ENCODE measurements around the gene FOXO6. TPM values are rescaled to one million over a fixed set of nuclear protein-coding genes. Genes with fewer than 3 reads are reported as not detected.

The FOXO6 gene
- total and polyA plus RNA-seq, 2 of the 13 experiments (the other 11 are each of a cell fraction or from before 2014, with no cell fraction given), result 0.13 TPM; not detected in 1

DNA sequence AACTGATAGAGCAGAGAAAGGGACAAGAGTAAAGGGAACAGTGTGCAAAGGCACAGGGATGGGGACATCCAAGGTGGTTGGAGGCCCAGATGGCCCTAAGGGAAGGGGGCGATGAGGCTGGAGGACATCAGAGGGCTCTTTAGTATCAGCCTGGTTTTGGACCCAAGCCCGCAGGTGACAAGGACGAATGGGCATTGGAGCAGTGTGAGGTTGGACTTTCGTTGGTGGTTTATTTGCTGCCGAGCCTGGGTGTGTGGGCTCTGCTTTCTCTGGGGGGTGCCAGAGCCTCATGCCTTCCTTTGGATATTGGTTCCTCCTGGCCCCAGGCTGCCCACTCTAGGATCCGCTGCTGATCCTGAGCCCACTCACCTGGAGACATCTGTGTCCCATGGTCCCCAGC is 12.1 kb downstream of the FOXO6 start:
- ChIA-PET CTCF (ENCODE audit: low intra/inter-chr PET ratio, low total read pairs) (no interaction called here), POLR2A (no interaction called here)
- ATAC-seq (no peak), DNase-seq (ENCODE audit: low spot score) (no peak), FAIRE-seq (no peak)
- 63% methylated on average over 2 of the region's 6 CpGs for WGBS (ENCODE audit: low lambda C conversion rate)
- no TSS peak for BruUV-seq (replicated peaks)
- no peak overlapping the region for H2AFZ ChIP-seq (ENCODE audit: low read length)
- H4K20me1 ChIP-seq (ENCODE audit: insufficient read depth, low read length), result no peaks in the 10 kb centered on the region
- TF ChIP-seq SMARCC2 (IDR thresholded peaks at IDR 0.05), result no peak
- TF ChIP-seq ZNF747 (CRISPR knock-in tag; IDR thresholded peaks at IDR 0.05; ENCODE audit: borderline replicate concordance), result no peak
- no peak for TF ChIP-seq ZKSCAN8 (CRISPR knock-in tag; IDR thresholded peaks at IDR 0.05; ENCODE audit: borderline replicate concordance)
- TF ChIP-seq, protein P1, sequence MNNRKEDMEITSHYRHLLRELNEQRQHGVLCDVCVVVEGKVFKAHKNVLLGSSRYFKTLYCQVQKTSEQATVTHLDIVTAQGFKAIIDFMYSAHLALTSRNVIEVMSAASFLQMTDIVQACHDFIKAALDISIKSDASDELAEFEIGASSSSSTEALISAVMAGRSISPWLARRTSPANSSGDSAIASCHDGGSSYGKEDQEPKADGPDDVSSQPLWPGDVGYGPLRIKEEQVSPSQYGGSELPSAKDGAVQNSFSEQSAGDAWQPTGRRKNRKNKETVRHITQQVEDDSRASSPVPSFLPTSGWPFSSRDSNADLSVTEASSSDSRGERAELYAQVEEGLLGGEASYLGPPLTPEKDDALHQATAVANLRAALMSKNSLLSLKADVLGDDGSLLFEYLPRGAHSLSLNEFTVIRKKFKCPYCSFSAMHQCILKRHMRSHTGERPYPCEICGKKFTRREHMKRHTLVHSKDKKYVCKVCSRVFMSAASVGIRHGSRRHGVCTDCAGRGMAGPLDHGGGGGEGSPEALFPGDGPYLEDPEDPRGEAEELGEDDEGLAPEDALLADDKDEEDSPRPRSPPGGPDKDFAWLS (CRISPR knock-in tag; IDR thresholded peaks at IDR 0.05; ENCODE audit: borderline replicate concordance), result no peak
- TF ChIP-seq, protein P2, sequence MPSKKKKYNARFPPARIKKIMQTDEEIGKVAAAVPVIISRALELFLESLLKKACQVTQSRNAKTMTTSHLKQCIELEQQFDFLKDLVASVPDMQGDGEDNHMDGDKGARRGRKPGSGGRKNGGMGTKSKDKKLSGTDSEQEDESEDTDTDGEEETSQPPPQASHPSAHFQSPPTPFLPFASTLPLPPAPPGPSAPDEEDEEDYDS (CRISPR knock-in tag; IDR thresholded peaks at IDR 0.05), result no peak
- no peak for TF ChIP-seq GATA4 (IDR thresholded peaks at IDR 0.05; ENCODE audit: borderline replicate concordance, low read depth)
- TF ChIP-seq EEA1 (CRISPR knock-in tag; IDR thresholded peaks at IDR 0.05; ENCODE audit: borderline replicate concordance), result no peak
- no peak for TF ChIP-seq MLLT10 (CRISPR knock-in tag; IDR thresholded peaks at IDR 0.05)
- TF ChIP-seq, protein P3, sequence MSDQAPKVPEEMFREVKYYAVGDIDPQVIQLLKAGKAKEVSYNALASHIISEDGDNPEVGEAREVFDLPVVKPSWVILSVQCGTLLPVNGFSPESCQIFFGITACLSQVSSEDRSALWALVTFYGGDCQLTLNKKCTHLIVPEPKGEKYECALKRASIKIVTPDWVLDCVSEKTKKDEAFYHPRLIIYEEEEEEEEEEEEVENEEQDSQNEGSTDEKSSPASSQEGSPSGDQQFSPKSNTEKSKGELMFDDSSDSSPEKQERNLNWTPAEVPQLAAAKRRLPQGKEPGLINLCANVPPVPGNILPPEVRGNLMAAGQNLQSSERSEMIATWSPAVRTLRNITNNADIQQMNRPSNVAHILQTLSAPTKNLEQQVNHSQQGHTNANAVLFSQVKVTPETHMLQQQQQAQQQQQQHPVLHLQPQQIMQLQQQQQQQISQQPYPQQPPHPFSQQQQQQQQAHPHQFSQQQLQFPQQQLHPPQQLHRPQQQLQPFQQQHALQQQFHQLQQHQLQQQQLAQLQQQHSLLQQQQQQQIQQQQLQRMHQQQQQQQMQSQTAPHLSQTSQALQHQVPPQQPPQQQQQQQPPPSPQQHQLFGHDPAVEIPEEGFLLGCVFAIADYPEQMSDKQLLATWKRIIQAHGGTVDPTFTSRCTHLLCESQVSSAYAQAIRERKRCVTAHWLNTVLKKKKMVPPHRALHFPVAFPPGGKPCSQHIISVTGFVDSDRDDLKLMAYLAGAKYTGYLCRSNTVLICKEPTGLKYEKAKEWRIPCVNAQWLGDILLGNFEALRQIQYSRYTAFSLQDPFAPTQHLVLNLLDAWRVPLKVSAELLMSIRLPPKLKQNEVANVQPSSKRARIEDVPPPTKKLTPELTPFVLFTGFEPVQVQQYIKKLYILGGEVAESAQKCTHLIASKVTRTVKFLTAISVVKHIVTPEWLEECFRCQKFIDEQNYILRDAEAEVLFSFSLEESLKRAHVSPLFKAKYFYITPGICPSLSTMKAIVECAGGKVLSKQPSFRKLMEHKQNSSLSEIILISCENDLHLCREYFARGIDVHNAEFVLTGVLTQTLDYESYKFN (CRISPR knock-in tag; conservative IDR thresholded peaks at IDR 0.05), result no peak
- TF ChIP-seq TMF1 (CRISPR knock-in tag; IDR thresholded peaks at IDR 0.05; ENCODE audit: low read depth), result no peak
- TF ChIP-seq, protein P4, sequence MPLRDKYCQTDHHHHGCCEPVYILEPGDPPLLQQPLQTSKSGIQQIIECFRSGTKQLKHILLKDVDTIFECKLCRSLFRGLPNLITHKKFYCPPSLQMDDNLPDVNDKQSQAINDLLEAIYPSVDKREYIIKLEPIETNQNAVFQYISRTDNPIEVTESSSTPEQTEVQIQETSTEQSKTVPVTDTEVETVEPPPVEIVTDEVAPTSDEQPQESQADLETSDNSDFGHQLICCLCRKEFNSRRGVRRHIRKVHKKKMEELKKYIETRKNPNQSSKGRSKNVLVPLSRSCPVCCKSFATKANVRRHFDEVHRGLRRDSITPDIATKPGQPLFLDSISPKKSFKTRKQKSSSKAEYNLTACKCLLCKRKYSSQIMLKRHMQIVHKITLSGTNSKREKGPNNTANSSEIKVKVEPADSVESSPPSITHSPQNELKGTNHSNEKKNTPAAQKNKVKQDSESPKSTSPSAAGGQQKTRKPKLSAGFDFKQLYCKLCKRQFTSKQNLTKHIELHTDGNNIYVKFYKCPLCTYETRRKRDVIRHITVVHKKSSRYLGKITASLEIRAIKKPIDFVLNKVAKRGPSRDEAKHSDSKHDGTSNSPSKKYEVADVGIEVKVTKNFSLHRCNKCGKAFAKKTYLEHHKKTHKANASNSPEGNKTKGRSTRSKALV (CRISPR knock-in tag; IDR thresholded peaks at IDR 0.05), result no peak
- TF ChIP-seq NCOA5 (CRISPR knock-in tag; IDR thresholded peaks at IDR 0.05), result no peak
- TF ChIP-seq, protein P5, sequence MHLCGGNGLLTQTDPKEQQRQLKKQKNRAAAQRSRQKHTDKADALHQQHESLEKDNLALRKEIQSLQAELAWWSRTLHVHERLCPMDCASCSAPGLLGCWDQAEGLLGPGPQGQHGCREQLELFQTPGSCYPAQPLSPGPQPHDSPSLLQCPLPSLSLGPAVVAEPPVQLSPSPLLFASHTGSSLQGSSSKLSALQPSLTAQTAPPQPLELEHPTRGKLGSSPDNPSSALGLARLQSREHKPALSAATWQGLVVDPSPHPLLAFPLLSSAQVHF (CRISPR knock-in tag; IDR thresholded peaks at IDR 0.05), result no peak
- no peak overlapping the region for H3K4me2 ChIP-seq (ENCODE audit: low read depth, low read length)
- peaks cover 2 to 7% of the 10 kb centered on the region in 2 experiments; a peak in 3 of 5 replicates for H3K27me3 ChIP-seq (ENCODE audit: control insufficient read depth in 1 of 2, insufficient read depth in 2 of 2, low read length in 2 of 2)
- in situ Hi-C loops (cut with HindIII; ENCODE audit: extremely low pct_ligation_motif_present, low pct_unique_long_range_greater_than_20kb) (no loop called here), intact Hi-C loops (cut with micrococcal nuclease; ENCODE audit: unreplicated experiment) (no loop called here)
- no peak overlapping the region for H3K9ac ChIP-seq (ENCODE audit: insufficient read depth, low read depth, low read length)
- H3K27ac ChIP-seq (ENCODE audit: extremely low read length, insufficient read depth, low read length), result no peak overlapping the region
- H3K4me1 ChIP-seq (ENCODE audit: insufficient read depth, low read length), result peaks cover 25% of the 10 kb centered on the region
- H3K4me3 ChIP-seq (replicated peaks in 1 of 3; ENCODE audit: insufficient read depth in 1 of 3, low read depth in 2 of 3, low read length in 3 of 3), result no peak overlapping the region
- H3K9me3 ChIP-seq (ENCODE audit: low read length), result no peaks in the 10 kb centered on the region
- no peaks in the 10 kb centered on the region for H3K36me3 ChIP-seq (replicated peaks in 1 of 2; ENCODE audit: control insufficient read depth in 1 of 2, insufficient read depth in 2 of 2, low read length in 2 of 2)
- H3K79me2 ChIP-seq (ENCODE audit: insufficient read depth, low read length), result no peaks in the 10 kb centered on the region

All from HepG2 (cell line).